Amniotic epithelial cell (primary cell): Measurements from ENCODE around the gene MGMT.

Source experiments
- DNase-seq: peaks from one replicate; pipeline ENCODE4 v3.0.0-alpha.2; 2010; ENCODE audit warnings: low read depth

MGMT gene

GRCh38 chr10:129455625-129456024, 11.4 kb upstream of the MGMT start:
- no peak for DNase-seq

GRCh38 chr10:129459762-129460539, 7.1 kb upstream of the MGMT start:
- peak; percentile 9 for DNase-seq

- no peak for DNase-seq
These were observed 4.7 kb upstream of the MGMT start for GRCh38 chr10:129462257-129462795.

- no peak for DNase-seq
These were observed 2.8 kb upstream of the MGMT start for GRCh38 chr10:129464251-129464650.

DNA sequence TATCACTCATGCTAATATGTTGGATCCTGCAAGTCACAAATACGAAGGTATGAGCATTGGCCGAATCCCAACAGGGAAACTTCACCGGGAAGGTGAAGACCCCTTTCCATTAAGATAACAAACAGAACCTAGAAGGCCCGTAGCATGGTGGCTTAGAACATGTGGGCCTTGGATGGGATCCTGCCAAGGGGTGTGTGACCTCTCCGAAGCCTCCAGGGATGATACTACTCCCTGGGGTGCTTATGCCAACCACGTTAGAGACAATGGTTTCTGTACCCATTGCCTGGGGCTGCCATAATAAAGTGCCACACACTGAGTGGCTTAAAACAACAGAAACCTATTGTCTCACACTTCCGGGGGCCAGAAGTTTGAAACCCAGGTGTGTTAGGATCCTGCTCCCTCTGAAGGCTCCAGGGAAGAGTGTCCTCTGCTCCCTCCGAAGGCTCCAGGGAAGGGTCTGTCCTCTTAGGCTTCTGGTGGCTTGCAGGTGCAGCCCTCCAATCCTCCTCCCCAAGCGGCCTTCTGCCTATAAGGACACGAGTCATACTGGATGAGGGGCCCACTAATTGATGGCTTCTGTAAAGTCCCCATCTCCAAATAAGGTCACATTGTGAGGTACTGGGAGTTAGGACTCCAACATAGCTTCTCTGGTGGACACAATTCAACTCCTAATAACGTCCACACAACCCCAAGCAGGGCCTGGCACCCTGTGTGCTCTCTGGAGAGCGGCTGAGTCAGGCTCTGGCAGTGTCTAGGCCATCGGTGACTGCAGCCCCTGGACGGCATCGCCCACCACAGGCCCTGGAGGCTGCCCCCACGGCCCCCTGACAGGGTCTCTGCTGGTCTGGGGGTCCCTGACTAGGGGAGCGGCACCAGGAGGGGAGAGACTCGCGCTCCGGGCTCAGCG, 992 bp upstream of the MGMT start:
- DNase-seq, result no peak

- peak; percentile 13 for DNase-seq
These were observed 471 bp downstream of the MGMT start for GRCh38 chr10:129467359-129468064.

- DNase-seq, result no peak
These were observed 1.1 kb downstream of the MGMT start for GRCh38 chr10:129468187-129468586.

DNA sequence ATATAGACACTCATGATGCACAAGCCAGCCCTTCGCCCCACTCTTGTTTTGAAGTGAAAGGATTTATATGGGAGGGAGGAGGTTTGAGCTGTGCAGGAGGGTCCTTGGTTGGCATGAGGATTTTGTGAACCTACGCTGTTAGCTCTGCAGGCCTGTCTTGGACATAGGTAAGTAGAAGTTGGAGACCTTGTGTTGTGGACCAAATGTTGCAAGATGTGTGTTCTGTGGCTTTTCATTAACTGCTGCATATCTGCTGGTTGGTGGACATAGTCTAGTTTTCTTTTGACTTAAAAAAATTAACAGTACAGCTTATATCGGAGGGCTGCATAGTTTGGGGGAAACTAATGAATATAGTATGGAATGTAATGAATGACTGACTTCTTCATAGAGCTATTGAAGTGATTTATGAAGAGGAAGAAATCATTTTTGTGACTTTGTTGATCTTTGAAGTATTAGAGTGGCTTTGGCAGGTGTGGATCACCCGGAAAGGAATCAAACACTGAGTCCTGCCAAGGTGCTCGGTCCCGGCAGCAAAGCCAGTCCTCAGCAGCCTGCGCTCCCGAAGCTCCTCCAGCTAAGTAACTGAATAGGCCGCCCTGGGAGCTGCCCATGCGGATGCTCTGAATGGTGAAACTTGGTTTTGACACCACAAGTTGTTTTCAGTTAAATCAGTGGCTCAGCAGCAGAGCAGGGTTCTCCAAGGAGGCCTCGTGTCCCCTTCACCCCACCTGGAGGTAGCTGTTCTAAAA, 3.2 kb downstream of the MGMT start:
- no peak for DNase-seq

- DNase-seq, result no peak
These were observed 4.6 kb downstream of the MGMT start for GRCh38 chr10:129471447-129472175.

- no peak for DNase-seq
These were observed 5.9 kb downstream of the MGMT start for GRCh38 chr10:129472696-129473555.

DNA sequence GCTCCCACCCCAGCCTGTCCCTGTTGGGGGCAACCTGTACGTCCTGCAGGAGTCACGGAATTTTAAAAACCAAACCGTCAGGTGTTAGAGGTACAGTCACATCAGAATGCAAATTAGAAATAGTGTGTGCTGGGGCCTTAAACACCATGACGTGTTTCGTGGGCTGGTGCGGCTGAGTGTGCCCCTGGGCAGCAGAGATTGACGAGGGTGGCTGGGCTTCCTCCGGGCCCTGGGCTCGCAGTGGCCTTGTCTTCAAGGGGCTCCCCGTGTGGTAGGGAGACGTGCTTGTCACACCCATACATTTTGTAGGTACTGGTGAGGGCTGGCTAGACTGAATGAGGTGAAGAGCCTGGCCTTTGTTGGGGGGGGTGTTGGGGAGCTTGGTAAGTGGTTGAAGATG, 7.6 kb downstream of the MGMT start:
- no peak for DNase-seq

DNA sequence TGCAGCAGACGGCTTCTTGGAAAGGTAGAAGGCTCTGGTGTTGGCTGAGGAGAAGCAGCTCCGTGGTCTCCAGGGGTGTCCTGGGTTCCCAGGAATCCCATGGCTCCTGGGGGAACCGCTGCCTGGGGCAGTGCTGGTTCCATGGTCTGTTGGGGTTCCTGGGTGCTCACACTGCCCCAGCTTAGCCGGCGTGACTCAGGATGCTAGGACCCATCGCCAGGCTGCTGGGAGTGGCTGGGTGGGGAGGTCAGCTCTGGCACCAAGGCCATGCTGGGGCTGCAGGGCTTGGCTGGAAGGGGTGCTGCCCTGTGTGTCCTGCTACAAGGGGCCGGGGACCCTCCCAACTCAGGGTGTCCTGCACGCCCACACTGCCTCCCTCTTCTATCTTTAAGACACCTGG, 9.4 kb downstream of the MGMT start:
- no peak for DNase-seq

DNA sequence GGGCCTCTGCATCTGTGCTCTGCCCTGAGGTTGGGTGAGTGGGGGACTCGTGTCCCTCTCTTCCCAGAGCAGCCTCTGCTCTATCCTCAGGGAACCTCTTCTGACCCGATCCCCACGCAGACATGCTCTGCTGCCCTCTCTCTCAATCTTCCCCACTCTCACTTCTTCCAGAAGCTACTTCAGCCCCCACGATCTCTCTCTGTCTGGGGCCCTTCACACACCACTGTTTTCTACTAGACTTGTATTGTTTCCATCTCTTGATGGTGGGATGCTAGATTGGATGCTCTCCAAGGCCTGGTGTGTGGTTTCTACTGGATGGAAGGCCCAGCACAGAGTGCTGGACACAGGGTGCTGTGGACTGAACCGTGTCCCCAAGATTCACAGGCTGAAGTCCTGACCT, 10.0 kb downstream of the MGMT start:
- no peak for DNase-seq

GRCh38 chr10:129481641-129482040, 14.6 kb downstream of the MGMT start:
- DNase-seq, result no peak

DNA sequence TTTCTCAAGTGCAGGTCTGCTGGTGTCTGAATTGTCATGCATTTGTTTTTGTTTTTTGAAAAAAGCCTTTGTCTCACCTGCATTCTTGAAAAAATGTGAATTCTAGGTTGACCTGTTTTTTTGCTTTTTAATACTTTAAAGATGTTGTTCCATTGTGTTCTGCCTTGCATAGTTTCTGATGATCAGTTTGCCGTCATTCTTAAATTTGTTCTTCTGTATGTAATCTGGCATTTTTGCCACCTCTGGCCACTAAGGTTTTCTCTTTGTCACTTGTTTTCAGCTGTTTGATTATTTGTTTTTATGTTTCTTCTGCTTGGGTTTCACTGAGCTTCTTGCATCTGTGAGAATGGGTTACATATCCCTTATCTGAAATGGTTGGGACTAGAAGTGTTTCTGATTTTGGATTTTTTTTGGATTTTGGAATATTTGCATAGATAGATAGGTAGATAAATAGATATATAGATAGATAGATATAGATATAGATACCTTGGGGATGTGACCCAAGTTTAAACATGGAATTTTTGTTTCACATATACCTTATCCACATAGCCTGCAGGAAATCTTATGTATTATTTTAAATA, 16.5 kb downstream of the MGMT start:
- DNase-seq, result peak; percentile 18

DNA sequence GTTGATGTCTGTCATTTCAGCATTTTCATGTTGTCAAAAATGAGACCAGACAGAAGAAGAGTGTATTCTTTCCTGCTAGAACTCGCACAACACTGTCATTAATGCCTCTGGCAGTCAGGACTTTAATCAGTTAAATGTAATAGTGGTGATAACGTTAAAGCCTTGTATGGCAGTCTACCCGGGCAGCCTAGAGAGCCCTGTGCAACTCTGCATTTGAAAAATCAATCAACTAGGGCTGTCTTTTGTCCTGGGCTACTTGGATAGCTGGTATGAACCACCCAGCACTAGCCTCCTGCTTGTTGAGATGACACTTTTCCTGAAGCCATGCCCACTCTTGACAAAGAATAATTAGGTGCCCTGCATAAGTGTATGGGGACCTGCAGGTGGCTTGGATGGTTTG, 19.8 kb downstream of the MGMT start:
- DNase-seq, result no peak

- DNase-seq, result peak; percentile 36
These were observed 24.2 kb downstream of the MGMT start for GRCh38 chr10:129491123-129491734.

DNA sequence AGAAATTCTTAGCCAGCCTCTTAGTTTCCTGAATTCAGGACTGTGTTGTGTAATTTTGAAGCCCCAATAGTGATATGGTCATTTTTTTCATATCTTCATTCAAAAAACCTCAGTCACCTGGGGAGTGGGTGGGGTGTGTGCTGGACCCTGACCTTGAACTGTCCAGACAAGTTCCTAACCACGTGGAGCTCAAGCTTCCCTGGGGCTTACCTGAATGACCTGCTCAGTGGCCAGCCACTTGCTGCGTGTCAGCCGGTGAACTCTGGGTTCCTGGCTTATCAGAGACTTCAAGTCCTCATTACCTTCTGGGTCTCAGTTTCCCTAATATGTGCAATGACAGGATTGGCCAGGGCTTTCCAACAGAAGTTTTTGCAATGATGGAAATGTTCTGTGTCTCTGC, 27.1 kb downstream of the MGMT start:
- no peak for DNase-seq

GRCh38 chr10:129494740-129495139, 27.7 kb downstream of the MGMT start:
- no peak for DNase-seq
